ENCODE results near the gene MTNR1A. TPM values are rescaled to one million over a fixed set of nuclear protein-coding genes. Genes with fewer than 3 reads are reported as not detected.

The MTNR1A gene
- total RNA-seq, 1 donor from 2014 or later: 0.40 TPM

DNA sequence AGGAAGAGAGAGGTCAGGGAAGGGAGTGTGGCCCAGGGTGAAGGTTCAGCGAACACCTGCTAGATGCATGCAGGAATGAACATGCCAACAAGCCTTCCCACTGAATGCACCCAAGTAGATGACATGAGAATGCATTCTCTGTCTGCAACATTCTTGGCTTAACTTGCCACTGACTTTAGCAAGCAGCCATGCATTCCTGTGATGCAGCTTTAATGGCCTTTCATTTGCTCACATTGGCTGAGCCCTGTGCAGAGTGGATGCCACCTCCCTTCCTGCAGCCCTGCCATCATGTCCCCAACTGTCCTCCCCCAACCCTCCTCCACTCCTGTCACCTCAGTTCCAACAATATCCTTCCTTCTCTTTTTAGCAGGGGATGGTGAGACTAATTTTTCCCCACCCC lies 25.3 kb upstream of the MTNR1A start:
- TF ChIP-seq, protein P1, sequence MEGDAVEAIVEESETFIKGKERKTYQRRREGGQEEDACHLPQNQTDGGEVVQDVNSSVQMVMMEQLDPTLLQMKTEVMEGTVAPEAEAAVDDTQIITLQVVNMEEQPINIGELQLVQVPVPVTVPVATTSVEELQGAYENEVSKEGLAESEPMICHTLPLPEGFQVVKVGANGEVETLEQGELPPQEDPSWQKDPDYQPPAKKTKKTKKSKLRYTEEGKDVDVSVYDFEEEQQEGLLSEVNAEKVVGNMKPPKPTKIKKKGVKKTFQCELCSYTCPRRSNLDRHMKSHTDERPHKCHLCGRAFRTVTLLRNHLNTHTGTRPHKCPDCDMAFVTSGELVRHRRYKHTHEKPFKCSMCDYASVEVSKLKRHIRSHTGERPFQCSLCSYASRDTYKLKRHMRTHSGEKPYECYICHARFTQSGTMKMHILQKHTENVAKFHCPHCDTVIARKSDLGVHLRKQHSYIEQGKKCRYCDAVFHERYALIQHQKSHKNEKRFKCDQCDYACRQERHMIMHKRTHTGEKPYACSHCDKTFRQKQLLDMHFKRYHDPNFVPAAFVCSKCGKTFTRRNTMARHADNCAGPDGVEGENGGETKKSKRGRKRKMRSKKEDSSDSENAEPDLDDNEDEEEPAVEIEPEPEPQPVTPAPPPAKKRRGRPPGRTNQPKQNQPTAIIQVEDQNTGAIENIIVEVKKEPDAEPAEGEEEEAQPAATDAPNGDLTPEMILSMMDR (IDR thresholded peaks at IDR 0.05; ENCODE audit: unreplicated experiment): no peak
- H3K27me3 Mint-ChIP-seq (ENCODE audit: low read depth): no peaks in the 10 kb centered on the region
- peaks cover 16% of the 10 kb centered on the region for H3K9me3 Mint-ChIP-seq
- peaks cover 24% of the 10 kb centered on the region for H3K36me3 Mint-ChIP-seq
- H3K27ac Mint-ChIP-seq: no peak overlapping the region
- no peak for DNase-seq (ENCODE audit: low spot score in 2 of 2, unreplicated experiment in 2 of 2)
- H3K4me3 Mint-ChIP-seq: no peak overlapping the region
- no peaks in the 10 kb centered on the region for H3K4me1 Mint-ChIP-seq

DNA sequence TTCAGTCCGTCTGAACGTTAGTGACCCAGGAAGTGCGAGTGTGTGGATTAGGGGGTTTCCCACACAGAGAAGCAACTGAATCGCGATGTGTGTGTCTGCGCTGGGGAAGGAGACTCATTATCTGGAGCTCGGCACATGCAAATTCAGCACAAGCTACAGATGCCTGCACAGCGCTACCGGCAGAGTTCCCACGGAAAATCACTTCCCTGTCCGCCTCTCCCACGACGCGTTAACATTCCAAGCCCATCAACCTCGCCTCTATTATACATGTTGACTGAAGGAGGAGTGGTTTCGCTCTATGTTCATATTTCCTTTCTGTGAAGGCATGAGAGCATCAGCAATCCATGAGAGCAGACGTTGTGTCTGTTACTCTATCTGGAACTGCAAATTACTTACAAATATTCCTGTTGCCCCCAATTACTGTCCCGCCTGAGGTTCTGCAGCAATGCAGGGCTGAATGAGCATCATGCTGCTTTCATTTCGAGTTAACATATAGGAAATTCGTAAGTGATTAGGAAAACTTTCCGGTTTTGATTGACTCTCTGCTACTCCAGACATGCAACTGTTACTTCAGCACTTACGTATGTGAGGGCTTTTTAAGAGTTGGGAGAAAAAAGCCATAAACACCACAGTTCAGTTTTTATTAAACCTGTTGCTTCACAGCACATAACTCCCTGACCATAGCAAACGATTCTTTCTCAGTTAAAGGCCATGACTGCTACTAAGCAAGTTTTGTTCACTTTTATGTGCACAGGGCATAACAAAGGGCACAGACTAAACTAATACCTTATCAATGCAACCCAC lies 15.0 kb upstream of the MTNR1A start:
- H3K4me3 Mint-ChIP-seq: peak overlapping the region; percentile 48
- no peaks in the 10 kb centered on the region for H3K27me3 Mint-ChIP-seq (ENCODE audit: low read depth)
- H3K4me1 Mint-ChIP-seq: peaks cover 12% of the 10 kb centered on the region
- H3K9me3 Mint-ChIP-seq: no peaks in the 10 kb centered on the region
- no peak for DNase-seq (ENCODE audit: low spot score in 2 of 2, unreplicated experiment in 2 of 2)
- TF ChIP-seq, protein P1 (IDR thresholded peaks at IDR 0.05; ENCODE audit: unreplicated experiment): no peak
- no peaks in the 10 kb centered on the region for H3K36me3 Mint-ChIP-seq
- no peak overlapping the region for H3K27ac Mint-ChIP-seq

DNA sequence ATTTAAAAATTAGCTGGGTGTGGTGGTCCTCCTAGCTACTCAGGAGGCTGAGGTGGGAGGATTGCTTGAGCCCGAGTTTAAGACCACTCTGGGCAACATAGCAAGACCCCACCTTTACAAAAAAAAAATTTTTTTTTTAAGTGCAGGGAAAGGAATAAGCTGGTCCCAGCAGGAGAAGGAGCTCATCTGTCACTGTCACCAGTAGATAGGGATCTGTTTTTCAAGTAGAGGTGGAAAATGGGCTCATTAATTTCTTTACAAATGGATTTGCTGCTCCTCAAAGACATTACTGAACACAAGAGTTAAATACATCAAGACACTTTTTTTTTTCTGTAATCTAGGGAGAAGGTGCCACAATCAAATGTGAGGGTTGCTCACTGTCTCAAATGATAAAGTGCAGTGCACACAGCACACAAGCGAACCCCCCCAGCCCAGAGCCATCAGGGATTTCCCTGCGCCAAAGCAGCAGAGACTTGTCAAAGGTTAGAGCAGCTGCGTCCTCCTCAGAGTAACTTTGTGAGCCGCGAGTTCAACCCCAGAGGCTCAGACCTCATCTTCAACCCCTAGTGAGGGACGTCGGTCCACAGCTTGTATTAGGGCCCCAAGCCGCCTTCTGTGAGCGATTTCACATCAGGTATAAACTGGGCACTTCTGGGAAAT lies 14.3 kb upstream of the MTNR1A start:
- peaks cover 12% of the 10 kb centered on the region for H3K4me1 Mint-ChIP-seq
- H3K4me3 Mint-ChIP-seq: peak overlapping the region; percentile 48
- no peaks in the 10 kb centered on the region for H3K27me3 Mint-ChIP-seq (ENCODE audit: low read depth)
- DNase-seq (ENCODE audit: low spot score in 2 of 2, unreplicated experiment in 2 of 2): no peak
- TF ChIP-seq, protein P1 (IDR thresholded peaks at IDR 0.05; ENCODE audit: unreplicated experiment): no peak
- H3K9me3 Mint-ChIP-seq: no peaks in the 10 kb centered on the region
- no peak overlapping the region for H3K27ac Mint-ChIP-seq
- H3K36me3 Mint-ChIP-seq: no peaks in the 10 kb centered on the region

DNA sequence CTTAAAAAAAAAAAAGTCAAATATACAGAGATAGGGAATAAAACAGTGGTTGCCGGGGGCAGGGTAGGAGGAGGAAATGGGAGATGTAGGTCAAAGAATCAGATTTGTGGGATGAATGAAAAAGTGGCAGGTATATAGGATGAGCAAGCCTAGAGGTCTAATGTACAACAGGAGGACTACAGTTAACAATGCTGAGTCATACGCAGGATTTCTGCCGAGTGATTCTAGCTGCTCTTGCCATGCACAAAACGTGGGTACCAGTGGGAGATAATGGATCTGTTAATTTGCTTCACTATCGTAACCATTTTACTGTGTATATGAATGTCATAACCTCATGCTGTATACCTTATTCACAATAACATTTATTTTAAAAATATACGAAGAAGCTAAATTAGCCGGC lies 10.7 kb upstream of the MTNR1A start:
- Mint-ChIP-seq H3K4me3 (no peak overlapping the region), H3K27ac (no peak overlapping the region), H3K36me3 (no peaks in the 10 kb centered on the region), H3K27me3 (ENCODE audit: low read depth) (no peaks in the 10 kb centered on the region), H3K9me3 (no peaks in the 10 kb centered on the region), H3K4me1 (peaks cover 12% of the 10 kb centered on the region)
- no peak for DNase-seq (ENCODE audit: low spot score in 2 of 2, unreplicated experiment in 2 of 2)
- TF ChIP-seq, protein P1 (IDR thresholded peaks at IDR 0.05; ENCODE audit: unreplicated experiment): no peak

DNA sequence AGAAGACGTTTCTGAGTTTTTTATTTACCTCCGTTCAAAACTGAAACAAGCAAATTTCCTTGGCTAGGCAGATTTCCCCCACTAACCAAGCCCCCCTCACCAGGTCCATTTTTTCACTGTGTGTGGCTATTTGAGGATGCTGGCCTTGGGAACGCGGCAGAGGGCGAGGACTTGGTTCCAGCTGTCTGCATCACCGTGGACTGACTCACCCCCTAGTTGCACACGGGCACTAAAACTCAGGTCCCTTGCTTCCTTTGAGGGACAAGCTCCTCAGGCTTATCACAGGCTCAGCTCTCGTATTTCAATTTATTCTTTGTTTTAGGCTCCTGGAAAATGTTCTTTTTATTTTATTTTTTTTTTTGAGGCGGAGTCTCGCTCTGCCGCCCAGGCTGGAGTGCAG lies 8.4 kb upstream of the MTNR1A start:
- H3K4me3 Mint-ChIP-seq: no peak overlapping the region
- no peak overlapping the region for H3K27ac Mint-ChIP-seq
- H3K4me1 Mint-ChIP-seq: no peaks in the 10 kb centered on the region
- TF ChIP-seq, protein P1 (IDR thresholded peaks at IDR 0.05; ENCODE audit: unreplicated experiment): no peak
- H3K27me3 Mint-ChIP-seq (ENCODE audit: low read depth): peaks cover 2% of the 10 kb centered on the region
- no peaks in the 10 kb centered on the region for H3K36me3 Mint-ChIP-seq
- H3K9me3 Mint-ChIP-seq: peaks cover 9% of the 10 kb centered on the region
- DNase-seq (ENCODE audit: low spot score in 2 of 2, unreplicated experiment in 2 of 2): no peak

Data from mesothelial cell of epicardium (in vitro differentiated cells).